B cell (primary cell): ENCODE data around the gene ANKS1B.

Experiments used
- CTCF ChIP-seq: fragments of 200-600 bp; IDR thresholded peaks from one replicate; pipeline ENCODE4 v1.8.0; 2022; ENCODE audit warnings: antibody characterized with exemption, mild to moderate bottlenecking
- EZH2 ChIP-seq: IDR thresholded peaks from 2 replicates; pipeline ENCODE4 v1.6.1; 2012; ENCODE audit warnings: borderline replicate concordance, low read depth, mild to moderate bottlenecking, moderate library complexity, low read length; ENCODE audit not compliant: insufficient read depth, poor library complexity, severe bottlenecking

GRCh38 chr12:98955284-98955683 lies 1029.5 kb downstream of the ANKS1B start:
- TF ChIP-seq CTCF: peak; percentile 22
- no peak for TF ChIP-seq EZH2
